DMS 273 (cell line): ENCODE results near the gene LTBP2.
A peak's percentile ranks its signal among the peaks of the same experiment; 100 is the strongest.
"Not testable (repeated sequence)": the region's sequence is repeated elsewhere in the genome, so short reads cannot be mapped to it uniquely, and the experiment has no call there.

Experiments
- DNase-seq: peaks from one replicate; lab custom pipeline; 2025; ENCODE audit not compliant: unreplicated experiment; lab: John Stamatoyannopoulos, UW

LTBP2 gene

GRCh38 chr14:74554742-74555362, 57.2 kb downstream of the LTBP2 start:
- DNase-seq = no peak

- DNase-seq = peak; percentile 61
Observed at GRCh38 chr14:74552623-74553022, 59.4 kb downstream of the LTBP2 start.

DNA sequence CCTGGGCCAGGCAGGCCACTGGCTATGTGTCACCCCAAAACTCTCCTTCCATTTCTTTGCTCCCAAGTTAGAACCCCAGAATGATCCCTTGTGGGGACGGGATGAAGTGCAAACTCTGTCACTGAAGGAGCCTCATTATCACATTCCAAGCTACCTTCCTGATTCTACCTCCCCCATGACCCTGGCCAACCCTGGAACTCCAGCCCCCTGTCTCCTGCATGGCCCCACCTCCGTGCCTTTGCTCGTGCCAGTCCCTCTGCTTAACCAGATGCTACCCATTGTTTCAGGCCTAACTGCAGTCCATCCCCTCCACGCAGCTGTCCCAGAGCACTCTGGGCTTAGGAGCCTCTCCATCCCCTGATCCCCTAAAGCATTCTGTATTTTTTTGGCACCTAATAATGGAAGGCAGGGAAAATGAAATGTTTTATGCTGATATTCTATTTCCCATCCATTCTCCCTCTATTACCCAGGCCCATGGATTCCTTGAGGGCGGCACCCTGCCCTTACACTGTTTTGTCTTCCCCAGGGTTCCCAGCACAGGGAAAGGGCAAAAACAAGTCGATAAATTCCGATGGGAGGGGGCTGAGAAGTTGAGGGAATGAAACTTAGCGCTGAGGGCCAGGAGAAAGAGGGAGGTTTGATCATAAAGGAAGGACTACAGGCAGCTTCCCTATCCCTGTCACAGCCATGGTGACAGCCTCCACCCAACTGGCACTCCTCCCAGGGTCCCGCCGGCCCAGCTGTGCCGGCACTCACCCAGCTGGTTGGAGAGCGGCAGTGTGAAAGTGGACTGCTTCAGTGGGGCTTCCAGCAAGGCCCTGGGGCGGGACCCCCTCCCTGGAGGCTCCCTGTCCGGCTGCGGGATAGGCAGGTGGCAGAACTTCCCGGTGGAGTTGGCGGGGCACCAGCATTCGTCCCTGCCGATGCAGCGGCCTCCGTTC, 60.3 kb downstream of the LTBP2 start:
- DNase-seq = peak; percentile 38

DNA sequence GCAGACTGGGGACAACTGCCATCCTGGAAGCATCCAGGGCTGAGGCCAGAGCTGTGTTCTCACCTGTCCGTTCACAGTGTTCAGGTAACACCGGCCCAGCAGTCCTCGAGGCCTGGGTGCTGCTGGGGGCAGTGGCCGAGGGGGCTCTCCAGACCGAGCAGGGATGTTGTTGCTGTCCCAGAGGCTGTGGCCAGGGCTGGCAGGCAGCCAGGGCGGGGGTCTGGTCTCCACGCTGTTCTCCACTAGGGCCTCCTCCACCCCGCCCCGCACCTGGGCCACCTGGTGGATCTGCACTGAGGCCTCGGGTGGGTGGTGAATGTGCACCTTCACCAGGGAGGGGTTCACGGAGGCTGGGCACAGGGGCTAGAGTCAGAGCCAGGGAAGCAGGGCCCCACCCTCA, 61.0 kb downstream of the LTBP2 start:
- no peak for DNase-seq

DNA sequence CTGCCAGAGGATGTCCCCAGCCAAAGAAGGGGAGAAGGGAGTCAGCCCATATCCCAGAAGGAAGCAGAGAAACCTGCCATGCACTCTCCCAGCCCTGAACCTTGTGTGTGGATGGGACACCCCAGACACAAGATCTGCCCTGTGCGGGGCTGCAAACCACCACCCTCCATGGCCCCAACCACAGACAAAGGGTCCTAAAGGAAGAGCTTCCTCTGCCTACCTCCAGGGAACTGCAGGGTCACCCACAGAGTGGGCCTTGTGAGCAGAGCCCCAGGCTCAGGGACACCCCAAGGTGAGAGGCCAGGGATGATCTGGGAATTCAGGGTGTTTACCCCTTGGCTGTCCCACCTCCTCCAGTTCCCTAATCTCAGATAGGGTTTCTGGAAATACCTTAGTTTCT, 62.0 kb downstream of the LTBP2 start:
- no peak for DNase-seq

GRCh38 chr14:74549588-74549987, 62.4 kb downstream of the LTBP2 start:
- DNase-seq = peak; percentile 29

GRCh38 chr14:74548881-74549280, 63.2 kb downstream of the LTBP2 start:
- no peak for DNase-seq

DNA sequence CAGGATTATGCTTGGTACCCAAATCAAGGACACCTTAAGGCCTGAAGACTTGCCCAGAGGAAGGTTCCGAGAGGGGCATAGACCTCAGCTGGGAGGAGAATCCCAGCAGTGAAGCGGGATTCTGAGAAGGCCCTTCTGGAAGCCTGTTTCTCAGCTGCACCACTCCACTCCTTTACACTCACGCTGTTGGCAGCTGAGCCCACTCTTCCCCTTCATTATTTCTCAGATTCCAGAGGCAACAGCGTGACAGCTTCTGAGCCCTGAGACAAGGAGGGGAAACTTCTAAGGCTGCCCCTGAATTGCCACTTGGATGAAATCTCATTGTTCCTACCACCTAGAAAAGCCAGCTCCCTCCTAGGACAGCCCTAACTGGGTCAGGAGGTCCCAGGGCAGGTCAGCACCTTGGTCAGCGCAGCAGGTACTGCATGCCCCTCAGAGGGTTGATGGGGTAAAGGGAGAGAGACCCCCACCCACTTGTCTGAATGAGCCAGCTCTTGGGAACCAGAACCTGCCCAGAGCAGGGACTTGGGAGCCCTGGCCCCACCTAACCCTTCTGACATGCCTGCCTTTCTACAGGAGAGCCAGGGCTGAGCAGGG, 64.6 kb downstream of the LTBP2 start:
- DNase-seq = no peak

DNA sequence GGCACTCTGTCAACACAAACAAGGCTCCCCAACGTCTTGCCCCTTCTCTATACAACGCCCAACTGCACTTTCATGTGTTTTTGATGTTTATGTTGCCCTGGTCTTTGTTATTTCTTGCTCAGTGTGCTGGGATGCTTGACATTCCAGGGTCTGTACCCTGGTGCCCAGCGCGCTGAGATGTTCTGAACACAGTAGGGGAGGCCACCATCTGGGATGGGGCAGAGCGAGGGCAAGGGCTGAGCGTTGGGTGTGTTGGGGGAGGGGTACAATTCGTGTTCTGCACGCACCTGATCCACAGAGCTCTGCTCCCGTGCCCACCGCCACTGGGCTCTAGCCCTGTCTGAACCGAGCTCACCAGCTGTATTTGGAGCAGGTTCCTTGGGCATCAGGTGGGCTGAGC, 65.6 kb downstream of the LTBP2 start:
- DNase-seq = no peak

GRCh38 chr14:74545386-74545785, 66.7 kb downstream of the LTBP2 start:
- peak; percentile 62 for DNase-seq

DNA sequence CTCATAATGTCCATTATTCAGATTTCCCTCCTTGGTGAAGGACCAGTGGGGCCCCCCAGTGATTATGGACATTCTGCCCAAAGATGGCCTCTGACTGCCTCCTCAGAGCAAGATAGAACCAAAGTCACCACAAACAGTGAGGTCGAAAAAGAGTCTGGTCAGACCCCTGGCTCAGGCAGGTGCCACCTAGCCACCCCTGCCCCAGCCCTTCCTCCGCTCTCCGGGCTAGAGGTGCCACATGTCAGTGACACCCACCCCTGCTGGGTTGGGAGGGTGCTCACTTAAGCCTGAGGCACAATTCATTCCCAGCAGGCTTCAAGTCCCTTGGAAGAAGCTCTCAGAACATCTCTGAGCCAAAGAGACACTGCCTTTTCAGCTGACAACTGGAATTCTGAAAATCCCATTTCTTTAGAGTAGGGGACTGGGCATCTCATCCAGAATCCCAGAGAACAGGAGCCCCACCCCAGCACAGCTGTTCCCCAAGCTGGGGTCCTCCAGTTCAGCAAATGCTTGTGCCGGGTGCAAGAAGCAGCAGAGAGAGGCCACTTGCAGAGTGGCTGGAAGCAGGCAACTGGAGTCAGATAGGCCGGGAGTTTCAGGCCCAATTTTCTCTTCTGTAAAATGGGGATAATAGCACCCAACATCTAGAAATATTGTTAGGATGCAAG, 68.1 kb downstream of the LTBP2 start:
- no peak for DNase-seq

- DNase-seq = no peak
Observed at GRCh38 chr14:74542056-74542685, 69.9 kb downstream of the LTBP2 start.

DNA sequence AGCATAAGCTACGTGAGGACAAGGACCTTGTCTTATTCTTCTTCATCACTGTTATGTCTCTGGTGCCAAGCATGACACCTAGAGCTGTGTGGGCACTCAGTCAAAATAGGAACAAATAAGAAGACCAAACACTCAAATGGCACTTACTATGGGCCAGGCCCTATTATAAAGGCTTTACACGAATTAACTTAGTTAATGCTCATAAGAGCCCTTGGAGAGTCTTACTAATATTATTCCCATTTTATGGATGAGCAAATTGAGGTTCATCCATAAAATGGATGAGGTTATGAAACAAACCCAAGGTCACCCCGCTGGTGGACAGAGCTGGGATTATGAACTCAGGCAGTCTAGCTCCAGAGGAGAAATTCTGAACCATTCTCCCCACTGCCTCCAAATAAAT, 70.8 kb downstream of the LTBP2 start:
- no peak for DNase-seq

- DNase-seq = no peak
Observed at GRCh38 chr14:74539503-74539902, 72.5 kb downstream of the LTBP2 start.

DNA sequence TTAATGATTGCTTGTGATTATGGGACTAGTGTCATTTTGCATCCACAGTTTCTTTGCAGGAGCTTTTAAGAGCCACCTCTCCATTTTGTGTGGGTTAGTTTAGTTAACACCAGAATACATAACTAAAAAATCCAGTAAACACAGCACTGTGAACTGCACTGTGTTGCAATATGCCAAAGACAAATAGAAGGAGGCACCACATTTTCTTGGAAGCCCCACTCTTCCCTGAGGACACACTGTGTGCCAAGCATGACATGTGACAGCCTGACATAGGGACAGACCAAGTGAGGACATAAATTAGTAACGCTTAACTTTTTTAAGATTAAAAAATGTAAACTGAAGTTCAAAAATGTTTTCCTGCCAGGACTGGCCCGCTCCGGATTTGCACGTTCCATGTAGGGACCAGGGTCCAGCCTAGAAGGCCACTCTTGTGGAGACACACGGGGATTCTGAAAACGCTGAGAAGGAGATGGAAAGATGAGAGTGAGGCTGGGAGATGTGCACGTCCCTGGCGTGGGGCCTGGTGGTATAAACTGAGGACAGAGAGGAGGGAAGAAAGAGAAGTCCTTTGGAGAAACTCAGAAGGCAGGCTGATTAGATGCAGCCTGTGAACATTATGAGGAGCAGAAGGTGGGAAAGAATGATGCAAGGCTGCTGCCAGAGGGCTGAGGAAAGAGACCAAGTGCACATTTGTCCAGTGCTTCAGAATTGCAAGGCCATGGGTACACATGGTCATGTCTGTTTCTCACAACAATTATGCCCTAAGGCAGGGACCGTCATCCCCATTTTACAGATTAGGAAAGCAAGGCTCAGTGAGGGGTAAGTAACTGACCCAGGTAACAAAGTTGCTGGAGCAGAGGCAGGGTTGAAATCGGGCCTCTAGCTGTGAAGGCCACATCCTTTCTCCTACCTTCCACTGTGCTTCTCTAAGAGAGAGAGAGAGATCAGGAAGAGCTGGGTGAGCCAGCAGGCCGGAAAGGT, 73.3 kb downstream of the LTBP2 start:
- no peak for DNase-seq

DNA sequence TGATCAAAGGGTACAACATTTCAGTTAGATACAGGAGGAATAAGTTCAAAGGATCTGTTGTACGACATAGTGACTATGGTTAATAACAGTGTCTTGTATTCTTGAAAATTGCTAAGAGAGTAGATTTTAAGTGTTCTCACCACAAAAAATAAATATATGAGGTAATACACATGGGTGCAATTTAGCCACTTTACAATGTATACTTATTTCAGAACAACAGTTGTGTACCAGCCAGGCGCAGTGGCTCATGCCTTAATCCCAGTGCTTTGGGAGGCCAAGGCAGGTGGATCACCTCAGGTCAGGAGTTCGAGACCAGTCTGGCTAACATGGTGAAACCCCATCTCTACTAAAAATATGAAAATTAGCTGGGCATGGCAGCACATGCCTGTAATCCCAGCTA, 75.7 kb downstream of the LTBP2 start:
- not testable (repeated sequence) for DNase-seq

- DNase-seq = no peak
Observed at GRCh38 chr14:74535756-74536325, 76.2 kb downstream of the LTBP2 start.

DNA sequence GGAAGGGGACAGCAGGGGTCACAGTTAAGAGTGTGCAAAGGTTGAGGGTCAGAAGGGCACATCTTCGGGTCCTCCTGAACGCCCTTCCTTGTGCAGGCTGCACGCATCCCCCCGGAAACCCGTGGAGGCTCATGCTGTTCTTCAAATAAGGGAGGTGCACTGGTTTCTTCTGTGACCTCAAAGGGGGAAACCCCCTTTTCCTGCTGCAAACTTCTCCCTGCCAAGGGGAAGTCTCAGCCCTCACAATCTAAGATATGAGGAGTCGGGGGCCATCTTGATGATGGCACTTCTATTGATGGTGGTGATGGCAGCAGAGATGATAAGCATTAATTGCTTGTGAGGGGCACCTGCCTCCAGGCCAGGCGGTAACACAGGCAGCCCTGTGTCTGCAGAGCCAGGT, 78.5 kb downstream of the LTBP2 start:
- no peak for DNase-seq

- no peak for DNase-seq
Observed at GRCh38 chr14:74532246-74532645, 79.8 kb downstream of the LTBP2 start.

DNA sequence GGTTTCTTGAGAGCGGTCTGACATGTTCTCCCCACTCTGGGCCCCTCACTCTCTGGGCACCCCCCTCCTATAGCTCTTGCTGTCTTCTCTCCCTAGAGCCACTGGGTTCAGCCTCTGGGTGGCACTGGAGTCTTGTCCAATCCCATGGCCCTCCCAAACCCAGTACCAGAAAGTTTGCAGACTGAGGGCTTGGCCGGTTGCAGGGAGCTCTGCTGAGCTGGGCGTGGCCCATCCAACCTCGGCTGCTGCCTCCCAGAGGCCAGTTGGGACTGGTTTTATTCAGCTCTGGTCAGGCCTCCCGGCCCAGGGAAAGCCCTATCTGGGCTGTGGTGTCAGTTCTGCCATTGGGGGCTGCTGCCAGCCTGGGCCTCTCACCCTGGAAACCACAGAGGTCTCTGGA, 80.6 kb downstream of the LTBP2 start:
- DNase-seq = peak; percentile 76
